HG03175 (cell line): Measurements from ENCODE around the gene SMYD2.

Source experiments
- ATAC-seq: cut with Tn5 transposase; IDR thresholded peaks from one replicate; pipeline ENCODE4 v1.9.1; 2021; ENCODE audit warnings: mild to moderate bottlenecking, moderate library complexity; ENCODE audit not compliant: unreplicated experiment

Gene SMYD2

GRCh38 chr1:214281021-214281719, at the start of gene SMYD2:
TSS of gene SMYD2 (plus strand) at chr1:214281159. CDS start at chr1:214281255, 96 bp downstream.
- peak; percentile 78 for ATAC-seq

GRCh38 chr1:214233856-214234634, 46.9 kb upstream of the SMYD2 start:
- ATAC-seq, result no peak

GRCh38 chr1:214234635-214235025, 46.3 kb upstream of the SMYD2 start:
- ATAC-seq, result no peak

- ATAC-seq, result no peak
Observed at GRCh38 chr1:214236477-214236876, 44.5 kb upstream of the SMYD2 start.

GRCh38 chr1:214241060-214241459, 39.9 kb upstream of the SMYD2 start:
- ATAC-seq, result no peak

- ATAC-seq, result no peak
Observed at GRCh38 chr1:214244252-214244651, 36.7 kb upstream of the SMYD2 start.

- no peak for ATAC-seq
Observed at GRCh38 chr1:214244841-214245240, 36.1 kb upstream of the SMYD2 start.

- no peak for ATAC-seq
Observed at GRCh38 chr1:214247501-214248041, 33.4 kb upstream of the SMYD2 start.

- no peak for ATAC-seq
Observed at GRCh38 chr1:214248311-214249085, 32.5 kb upstream of the SMYD2 start.

- ATAC-seq, result no peak
Observed at GRCh38 chr1:214249651-214250050, 31.3 kb upstream of the SMYD2 start.

- ATAC-seq, result no peak
Observed at GRCh38 chr1:214251354-214251753, 29.6 kb upstream of the SMYD2 start.

GRCh38 chr1:214255509-214255908, 25.4 kb upstream of the SMYD2 start:
- no peak for ATAC-seq

GRCh38 chr1:214259353-214259977, 21.5 kb upstream of the SMYD2 start:
- peak; percentile 36 for ATAC-seq

- ATAC-seq, result no peak
Observed at GRCh38 chr1:214260561-214261205, 20.3 kb upstream of the SMYD2 start.

GRCh38 chr1:214261206-214262123, 19.5 kb upstream of the SMYD2 start:
- ATAC-seq, result peak; percentile 92

GRCh38 chr1:214264196-214264595, 16.8 kb upstream of the SMYD2 start:
- no peak for ATAC-seq

GRCh38 chr1:214264976-214265375, 16.0 kb upstream of the SMYD2 start:
- no peak for ATAC-seq

GRCh38 chr1:214270097-214270650, 10.8 kb upstream of the SMYD2 start:
- no peak for ATAC-seq
